ENCODE results near the gene PITPNM3.

The PITPNM3 gene

GRCh38 chr17:6476076-6476809, 80.1 kb downstream of the PITPNM3 start:
- no peaks in the 10 kb centered on the region for H3K79me2 ChIP-seq
- H3K9me3 ChIP-seq (ENCODE audit: control insufficient read depth, low read length), result no peaks in the 10 kb centered on the region
- no peaks in the 10 kb centered on the region for H3K27me3 ChIP-seq (ENCODE audit: control insufficient read depth, insufficient read depth, low read length)
- no peak overlapping the region for H2AFZ ChIP-seq
- H3K4me1 ChIP-seq, result no peaks in the 10 kb centered on the region
- H3K4me3 ChIP-seq (ENCODE audit: low read depth, low read length), result no peak overlapping the region
- H3K27ac ChIP-seq, result no peak overlapping the region
- no peak overlapping the region for H3K9ac ChIP-seq
- TF ChIP-seq, protein P1, sequence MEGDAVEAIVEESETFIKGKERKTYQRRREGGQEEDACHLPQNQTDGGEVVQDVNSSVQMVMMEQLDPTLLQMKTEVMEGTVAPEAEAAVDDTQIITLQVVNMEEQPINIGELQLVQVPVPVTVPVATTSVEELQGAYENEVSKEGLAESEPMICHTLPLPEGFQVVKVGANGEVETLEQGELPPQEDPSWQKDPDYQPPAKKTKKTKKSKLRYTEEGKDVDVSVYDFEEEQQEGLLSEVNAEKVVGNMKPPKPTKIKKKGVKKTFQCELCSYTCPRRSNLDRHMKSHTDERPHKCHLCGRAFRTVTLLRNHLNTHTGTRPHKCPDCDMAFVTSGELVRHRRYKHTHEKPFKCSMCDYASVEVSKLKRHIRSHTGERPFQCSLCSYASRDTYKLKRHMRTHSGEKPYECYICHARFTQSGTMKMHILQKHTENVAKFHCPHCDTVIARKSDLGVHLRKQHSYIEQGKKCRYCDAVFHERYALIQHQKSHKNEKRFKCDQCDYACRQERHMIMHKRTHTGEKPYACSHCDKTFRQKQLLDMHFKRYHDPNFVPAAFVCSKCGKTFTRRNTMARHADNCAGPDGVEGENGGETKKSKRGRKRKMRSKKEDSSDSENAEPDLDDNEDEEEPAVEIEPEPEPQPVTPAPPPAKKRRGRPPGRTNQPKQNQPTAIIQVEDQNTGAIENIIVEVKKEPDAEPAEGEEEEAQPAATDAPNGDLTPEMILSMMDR (IDR thresholded peaks at IDR 0.05), result no peak
- no peak overlapping the region for H3K4me2 ChIP-seq (ENCODE audit: low read length)
- no peaks in the 10 kb centered on the region for H3K36me3 ChIP-seq (ENCODE audit: control insufficient read depth, insufficient read depth, low read length)

DNA sequence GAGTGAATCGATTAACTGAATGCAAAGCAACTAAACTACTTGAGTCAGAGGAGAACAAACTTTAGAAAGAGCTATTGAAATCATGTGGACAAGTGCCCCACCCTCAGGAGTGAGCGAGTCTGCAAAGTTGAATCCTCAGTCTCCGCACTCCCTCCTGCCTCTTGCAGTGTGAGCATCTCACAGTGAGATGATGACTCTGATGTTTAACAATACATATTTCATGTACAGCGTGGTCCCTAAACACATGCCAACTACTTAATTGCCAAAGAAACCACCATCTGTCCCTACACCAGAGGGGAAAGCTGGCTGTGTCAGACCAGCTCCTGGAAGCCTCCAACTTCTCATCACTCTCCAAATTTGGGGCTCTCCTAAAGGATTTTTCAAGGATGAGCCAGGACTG, 80.9 kb downstream of the PITPNM3 start:
- no peaks in the 10 kb centered on the region for H3K4me1 ChIP-seq
- TF ChIP-seq, protein P1 (IDR thresholded peaks at IDR 0.05), result no peak
- H2AFZ ChIP-seq, result no peak overlapping the region
- H3K27ac ChIP-seq, result no peak overlapping the region
- no peaks in the 10 kb centered on the region for H3K79me2 ChIP-seq
- no peak overlapping the region for H3K9ac ChIP-seq
- H3K9me3 ChIP-seq (ENCODE audit: control insufficient read depth, low read length), result no peaks in the 10 kb centered on the region
- H3K4me2 ChIP-seq (ENCODE audit: low read length), result no peak overlapping the region
- no peak overlapping the region for H3K4me3 ChIP-seq (ENCODE audit: low read depth, low read length)
- H3K36me3 ChIP-seq (ENCODE audit: control insufficient read depth, insufficient read depth, low read length), result no peaks in the 10 kb centered on the region
- H3K27me3 ChIP-seq (ENCODE audit: control insufficient read depth, insufficient read depth, low read length), result no peaks in the 10 kb centered on the region

- no peak overlapping the region for H3K4me2 ChIP-seq (ENCODE audit: low read length)
- no peaks in the 10 kb centered on the region for H3K4me1 ChIP-seq
- no peaks in the 10 kb centered on the region for H3K9me3 ChIP-seq (ENCODE audit: control insufficient read depth, low read length)
- H3K27ac ChIP-seq, result no peak overlapping the region
- H3K27me3 ChIP-seq (ENCODE audit: control insufficient read depth, insufficient read depth, low read length), result no peaks in the 10 kb centered on the region
- TF ChIP-seq, protein P1 (IDR thresholded peaks at IDR 0.05), result no peak
- H3K79me2 ChIP-seq, result no peaks in the 10 kb centered on the region
- no peak overlapping the region for H2AFZ ChIP-seq
- H3K9ac ChIP-seq, result no peak overlapping the region
- no peak overlapping the region for H3K4me3 ChIP-seq (ENCODE audit: low read depth, low read length)
- no peaks in the 10 kb centered on the region for H3K36me3 ChIP-seq (ENCODE audit: control insufficient read depth, insufficient read depth, low read length)
Observed at GRCh38 chr17:6474906-6475305, 81.4 kb downstream of the PITPNM3 start.

DNA sequence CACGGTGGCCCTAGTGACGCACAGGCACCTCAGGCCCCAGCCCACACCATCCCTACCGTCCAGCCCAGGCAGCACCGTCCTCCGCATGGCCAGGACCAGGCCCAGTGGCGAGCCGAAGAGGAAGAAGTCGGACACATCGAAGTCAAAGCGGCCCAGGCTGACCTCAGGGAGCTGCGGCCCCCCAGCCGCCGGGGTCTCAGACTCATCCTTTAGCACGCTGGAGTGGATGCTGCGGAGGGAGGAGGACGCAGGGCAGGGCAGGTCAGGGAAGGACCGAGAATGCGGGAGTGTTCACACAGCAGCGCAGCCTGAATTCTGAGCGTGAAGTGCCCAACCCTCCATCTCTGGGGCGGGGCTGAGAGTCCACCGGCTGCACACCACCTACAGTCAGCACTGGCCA, 82.0 kb downstream of the PITPNM3 start:
- Histone ChIP-seq H3K4me3 (ENCODE audit: low read depth, low read length) (no peak overlapping the region), H3K27ac (no peak overlapping the region), H3K9me3 (ENCODE audit: control insufficient read depth, low read length) (no peaks in the 10 kb centered on the region), H3K4me2 (ENCODE audit: low read length) (no peak overlapping the region), H3K4me1 (no peaks in the 10 kb centered on the region), H3K9ac (no peak overlapping the region), H3K36me3 (ENCODE audit: control insufficient read depth, insufficient read depth, low read length) (no peaks in the 10 kb centered on the region), H2AFZ (no peak overlapping the region), H3K27me3 (ENCODE audit: control insufficient read depth, insufficient read depth, low read length) (no peaks in the 10 kb centered on the region), H3K79me2 (no peaks in the 10 kb centered on the region)
- TF ChIP-seq, protein P1 (IDR thresholded peaks at IDR 0.05), result no peak
